Left lung (tissue), 10 donors: ENCODE measurements around the gene POU6F2. TPM values are rescaled to one million over a fixed set of nuclear protein-coding genes. Genes with fewer than 3 reads are reported as not detected.

Source experiments
- ATAC-seq: fragments of 200-7000 bp; cut with Tn5 transposase; one replicate; pipeline ENCODE4 v1.9.1; 2020; ENCODE audit warnings: moderate library complexity
- DNase-seq, 4 donors: peaks; one replicate each; pipeline ENCODE4 v3.0.0-alpha.2; 2013 to 2020
- H3K27ac ChIP-seq, 2 donors: fragments of 200-600 bp; sonication (generic) in 1 of 2; one replicate each; pipeline versions ENCODE4 v1.5.0 to v1.8.0; 2020 to 2021
- H3K27me3 ChIP-seq, 2 donors: fragments of 200-600 bp; sonication (generic) in 1 of 2; one replicate each; pipeline versions ENCODE4 v1.5.0 to v1.8.0; 2020 to 2021
- H3K36me3 ChIP-seq, 2 donors: fragments of 200-600 bp; sonication (generic) in 1 of 2; one replicate each; pipeline versions ENCODE4 v1.5.0 to v1.8.0; 2020 to 2021
- H3K4me1 ChIP-seq, 2 donors: fragments of 200-600 bp; one replicate each; pipeline ENCODE4 v1.8.0; 2021
- H3K4me3 ChIP-seq, 2 donors: fragments of 200-600 bp; sonication (generic) in 1 of 2; one replicate each; pipeline versions ENCODE4 v1.5.0 to v1.8.0; 2020 to 2021; ENCODE audit warnings: mild to moderate bottlenecking in 1 of 2
- H3K9me3 ChIP-seq, 2 donors: fragments of 200-600 bp; sonication (generic) in 1 of 2; one replicate each; pipeline versions ENCODE4 v1.5.0 to v1.8.0; 2020 to 2021
- CTCF ChIP-seq, 2 donors: fragments of 200-600 bp; sonication (generic) in 1 of 2; IDR thresholded peaks; one replicate each; pipeline versions ENCODE4 v1.5.0 to v1.8.0; 2021; ENCODE audit warnings: antibody characterized with exemption in 2 of 2
- intact Hi-C, 2 donors: fragments of 100-400 bp; cut with DNase I; formaldehyde crosslinking; loops; one replicate each; pipeline versions ENCODE4 v1.11.2 to v1.14.2; 2022
- polyA plus RNA-seq, 6 donors: library from polyadenylated mRNA; unstranded; fragments of 120-200 nt; gene quantifications; one replicate each; pipeline ENCODE4 v1.2.1, GENCODE V29; 2013; ENCODE audit not compliant: insufficient read length in 6 of 6
- total RNA-seq, 2 donors: library from RNA; stranded (reverse); fragmentation: NEBNext Ultra II Directional; extraction: Animal tissue kit (Norgen Biotek cat#: 25700); gene quantifications; one replicate each; pipeline ENCODE4 v1.2.1, GENCODE V29; 2021
- donor health status: DM: no; HTN: yes; CAD: no.
- donor health status: DM: no; HTN: no; CAD: no.

Gene POU6F2
- total and polyA plus RNA-seq, 8 donors: 0.08 to 0.32 (median 0.18) TPM; not detected in 3

- Histone ChIP-seq H3K9me3 (no peaks in the 10 kb centered on the region), H3K4me1 (no peaks in the 10 kb centered on the region), H3K27ac (no peak overlapping the region), H3K4me3 (no peak overlapping the region), H3K27me3 (no peaks in the 10 kb centered on the region), H3K36me3 (no peaks in the 10 kb centered on the region)
- TF ChIP-seq CTCF (IDR thresholded peaks at IDR 0.05): no peak
- intact Hi-C loops: no loop called here
- ATAC-seq (no peak), DNase-seq (no peak)
These were observed 121.4 kb downstream of the POU6F2 start for GRCh38 chr7:39099146-39099545.

DNA sequence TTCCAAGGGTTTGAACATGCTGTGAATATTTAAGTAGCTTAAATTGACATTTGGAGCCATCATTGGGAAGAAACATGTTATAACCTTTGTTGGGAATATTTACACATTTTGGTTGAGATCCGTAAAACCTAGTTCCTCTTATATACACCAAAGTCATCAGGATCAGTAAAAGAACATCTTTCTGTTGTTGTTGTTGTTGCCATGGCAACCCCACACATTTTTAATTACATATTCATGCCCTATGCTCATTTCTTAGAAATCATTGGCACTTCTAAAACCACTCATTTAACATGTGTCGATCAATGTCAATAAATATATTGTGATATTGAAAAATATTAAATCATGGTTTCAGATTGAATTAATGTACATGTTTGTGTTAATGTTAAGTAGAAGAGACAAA lies 122.6 kb downstream of the POU6F2 start:
- Histone ChIP-seq H3K4me3 (no peak overlapping the region), H3K9me3 (no peaks in the 10 kb centered on the region), H3K27me3 (no peaks in the 10 kb centered on the region), H3K27ac (no peak overlapping the region), H3K4me1 (no peaks in the 10 kb centered on the region), H3K36me3 (no peaks in the 10 kb centered on the region)
- intact Hi-C loops: no loop called here
- DNase-seq (no peak), ATAC-seq (no peak)
- no peak for TF ChIP-seq CTCF (IDR thresholded peaks at IDR 0.05)

DNA sequence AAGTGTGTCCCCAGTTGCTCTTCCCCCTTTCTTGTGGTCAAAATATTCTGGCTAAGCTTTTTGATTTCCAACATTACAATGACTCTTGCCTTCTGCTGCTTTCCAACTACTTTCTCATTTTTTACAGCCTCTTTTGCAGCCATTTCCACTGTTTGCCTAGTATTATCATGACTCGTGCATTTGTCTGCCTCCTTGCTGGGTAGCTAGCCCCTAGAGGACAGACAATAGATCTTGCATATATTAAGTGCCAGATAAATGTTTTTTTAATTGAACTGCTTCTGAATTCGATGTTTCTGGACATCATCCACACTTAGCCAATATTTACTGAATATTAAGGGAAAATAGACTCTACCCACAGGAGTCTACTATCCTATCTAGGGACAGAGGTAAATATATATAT lies 124.5 kb downstream of the POU6F2 start:
- no peaks in the 10 kb centered on the region for H3K27me3 ChIP-seq
- no peaks in the 10 kb centered on the region for H3K4me1 ChIP-seq
- no peaks in the 10 kb centered on the region for H3K9me3 ChIP-seq
- DNase-seq (no peak), ATAC-seq (no peak)
- no peak for TF ChIP-seq CTCF (IDR thresholded peaks at IDR 0.05)
- no peak overlapping the region for H3K27ac ChIP-seq
- H3K4me3 ChIP-seq: no peak overlapping the region
- intact Hi-C loops: no loop called here
- no peaks in the 10 kb centered on the region for H3K36me3 ChIP-seq

GRCh38 chr7:39105720-39106119 lies 128.0 kb downstream of the POU6F2 start:
- H3K9me3 ChIP-seq: no peaks in the 10 kb centered on the region
- no peak for DNase-seq
- no peak overlapping the region for H3K27ac ChIP-seq
- no peaks in the 10 kb centered on the region for H3K4me1 ChIP-seq
- no peaks in the 10 kb centered on the region for H3K27me3 ChIP-seq
- no peak for ATAC-seq
- H3K36me3 ChIP-seq: no peaks in the 10 kb centered on the region
- TF ChIP-seq CTCF (IDR thresholded peaks at IDR 0.05): no peak
- intact Hi-C loops: no loop called here
- no peak overlapping the region for H3K4me3 ChIP-seq

- H3K9me3 ChIP-seq: no peaks in the 10 kb centered on the region
- no peak overlapping the region for H3K4me3 ChIP-seq
- no peaks in the 10 kb centered on the region for H3K4me1 ChIP-seq
- DNase-seq (no peak), ATAC-seq (no peak)
- no peak overlapping the region for H3K27ac ChIP-seq
- no peak for TF ChIP-seq CTCF (IDR thresholded peaks at IDR 0.05)
- H3K27me3 ChIP-seq: peaks cover 0 to 2% of the 10 kb centered on the region in 2 donors
- intact Hi-C loops: no loop called here
- H3K36me3 ChIP-seq: no peaks in the 10 kb centered on the region
These were observed 148.1 kb downstream of the POU6F2 start for GRCh38 chr7:39125846-39126245.
